Osteoblast (primary cell): ENCODE results near the gene TRABD2A. TPM values are rescaled to one million over a fixed set of nuclear protein-coding genes. Genes with fewer than 3 reads are reported as not detected.
"Not testable (repeated sequence)": the region's sequence is repeated elsewhere in the genome, so short reads cannot be mapped to it uniquely, and the experiment has no call there.

Source experiments
- DNase-seq: peaks from one replicate; pipeline ENCODE4 v3.0.0; 2011; ENCODE audit warnings: low spot score, mixed read lengths; ENCODE audit not compliant: insufficient read length; ENCODE audit errors: missing footprints
- H2AFZ ChIP-seq: 2 replicates; pipeline ENCODE4 v1.6.0; 2011; ENCODE audit warnings: mild to moderate bottlenecking, low read length
- H3K27ac ChIP-seq: 2 replicates; pipeline ENCODE4 v1.5.1; 2011; ENCODE audit warnings: mild to moderate bottlenecking, low read depth, low read length, moderate library complexity
- H3K27me3 ChIP-seq: 2 replicates; pipeline ENCODE4 v1.6.0; 2012; ENCODE audit warnings: mild to moderate bottlenecking, control low read depth, inconsistent platforms, low read length, moderate library complexity; ENCODE audit not compliant: insufficient read depth
- H3K36me3 ChIP-seq: 2 replicates; pipeline ENCODE4 v1.5.1; 2011; ENCODE audit warnings: mild to moderate bottlenecking, low read length, control low read depth, moderate library complexity; ENCODE audit not compliant: insufficient read depth
- H3K4me1 ChIP-seq: 2 replicates; pipeline ENCODE4 v1.5.1; 2011; ENCODE audit warnings: mild to moderate bottlenecking, low read length, control low read depth, moderate library complexity; ENCODE audit not compliant: insufficient read depth
- H3K4me2 ChIP-seq: 2 replicates; pipeline ENCODE4 v1.6.0; 2011; ENCODE audit warnings: mild to moderate bottlenecking, low read length; ENCODE audit not compliant: insufficient read depth
- H3K4me3 ChIP-seq: fragments of 200-600 bp; sonication (generic); 3 replicates; pipeline ENCODE4 v1.5.1; 2012; ENCODE audit warnings: mild to moderate bottlenecking, low read length, inconsistent platforms; ENCODE audit not compliant: insufficient read depth
- H3K79me2 ChIP-seq: 2 replicates; pipeline ENCODE4 v1.6.0; 2012; ENCODE audit warnings: mild to moderate bottlenecking, low read length, control low read depth, inconsistent platforms; ENCODE audit not compliant: insufficient read depth
- H3K9me3 ChIP-seq: 2 replicates; pipeline ENCODE4 v1.5.1; 2011; ENCODE audit warnings: low read depth, low read length, control low read depth
- H4K20me1 ChIP-seq: 2 replicates; pipeline ENCODE4 v1.6.0; 2012; ENCODE audit warnings: mild to moderate bottlenecking, low read length, control low read depth; ENCODE audit not compliant: insufficient read depth
- total RNA-seq: library from RNA; depleted of rRNA; stranded (reverse); fragments of >200 nt; gene quantifications from 2 replicates; pipeline ENCODE4 v1.2.3, GENCODE V29; 2012
- TF ChIP-seq, protein P1 (sequence below): IDR thresholded peaks from 2 replicates; pipeline ENCODE4 v1.5.1; 2011; ENCODE audit warnings: mild to moderate bottlenecking, low read depth, low read length, moderate library complexity; ENCODE audit errors: extremely low read depth

Gene TRABD2A
- total RNA-seq, 1 donor, result 2.9 TPM

GRCh38 chr2:84918430-84918829, 37.5 kb upstream of the TRABD2A start:
- peak overlapping the region; percentile 36 for H2AFZ ChIP-seq
- TF ChIP-seq, protein P1, sequence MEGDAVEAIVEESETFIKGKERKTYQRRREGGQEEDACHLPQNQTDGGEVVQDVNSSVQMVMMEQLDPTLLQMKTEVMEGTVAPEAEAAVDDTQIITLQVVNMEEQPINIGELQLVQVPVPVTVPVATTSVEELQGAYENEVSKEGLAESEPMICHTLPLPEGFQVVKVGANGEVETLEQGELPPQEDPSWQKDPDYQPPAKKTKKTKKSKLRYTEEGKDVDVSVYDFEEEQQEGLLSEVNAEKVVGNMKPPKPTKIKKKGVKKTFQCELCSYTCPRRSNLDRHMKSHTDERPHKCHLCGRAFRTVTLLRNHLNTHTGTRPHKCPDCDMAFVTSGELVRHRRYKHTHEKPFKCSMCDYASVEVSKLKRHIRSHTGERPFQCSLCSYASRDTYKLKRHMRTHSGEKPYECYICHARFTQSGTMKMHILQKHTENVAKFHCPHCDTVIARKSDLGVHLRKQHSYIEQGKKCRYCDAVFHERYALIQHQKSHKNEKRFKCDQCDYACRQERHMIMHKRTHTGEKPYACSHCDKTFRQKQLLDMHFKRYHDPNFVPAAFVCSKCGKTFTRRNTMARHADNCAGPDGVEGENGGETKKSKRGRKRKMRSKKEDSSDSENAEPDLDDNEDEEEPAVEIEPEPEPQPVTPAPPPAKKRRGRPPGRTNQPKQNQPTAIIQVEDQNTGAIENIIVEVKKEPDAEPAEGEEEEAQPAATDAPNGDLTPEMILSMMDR, result no peak
- no peaks in the 10 kb centered on the region for H4K20me1 ChIP-seq
- no peaks in the 10 kb centered on the region for H3K9me3 ChIP-seq
- peak overlapping the region; percentile 99 for H3K27ac ChIP-seq
- H3K36me3 ChIP-seq, result no peaks in the 10 kb centered on the region
- H3K4me3 ChIP-seq, result no peak overlapping the region
- DNase-seq, result peak; percentile 78
- no peaks in the 10 kb centered on the region for H3K79me2 ChIP-seq
- no peaks in the 10 kb centered on the region for H3K27me3 ChIP-seq
- H3K4me2 ChIP-seq, result no peak overlapping the region
- H3K4me1 ChIP-seq, result peaks cover 14% of the 10 kb centered on the region

DNA sequence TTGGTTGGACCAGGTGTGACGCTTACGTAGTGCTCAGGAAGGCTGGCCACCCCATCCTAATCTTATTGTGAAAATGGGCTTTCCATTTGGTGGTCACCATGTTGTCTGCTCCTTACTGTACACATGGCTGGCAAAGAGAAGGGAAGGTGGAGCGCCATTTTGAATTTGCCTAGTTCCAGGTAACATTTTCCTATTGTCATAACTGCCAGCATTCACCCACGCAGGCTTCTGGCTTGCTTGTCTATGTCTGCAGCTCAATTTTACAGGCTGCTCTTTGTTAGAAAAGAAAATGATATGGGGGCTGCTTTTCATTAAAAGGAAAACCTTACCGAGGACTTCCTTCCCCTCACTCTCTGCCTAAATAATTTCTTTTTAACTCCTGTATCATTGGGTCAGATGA, 36.9 kb upstream of the TRABD2A start:
- not testable (repeated sequence) for H3K79me2 ChIP-seq, DNase-seq, H3K9me3 ChIP-seq, H4K20me1 ChIP-seq, H3K4me2 ChIP-seq, H3K27me3 ChIP-seq, H3K4me3 ChIP-seq, H3K36me3 ChIP-seq, H3K27ac ChIP-seq, H2AFZ ChIP-seq
- peaks cover 14% of the 10 kb centered on the region for H3K4me1 ChIP-seq

DNA sequence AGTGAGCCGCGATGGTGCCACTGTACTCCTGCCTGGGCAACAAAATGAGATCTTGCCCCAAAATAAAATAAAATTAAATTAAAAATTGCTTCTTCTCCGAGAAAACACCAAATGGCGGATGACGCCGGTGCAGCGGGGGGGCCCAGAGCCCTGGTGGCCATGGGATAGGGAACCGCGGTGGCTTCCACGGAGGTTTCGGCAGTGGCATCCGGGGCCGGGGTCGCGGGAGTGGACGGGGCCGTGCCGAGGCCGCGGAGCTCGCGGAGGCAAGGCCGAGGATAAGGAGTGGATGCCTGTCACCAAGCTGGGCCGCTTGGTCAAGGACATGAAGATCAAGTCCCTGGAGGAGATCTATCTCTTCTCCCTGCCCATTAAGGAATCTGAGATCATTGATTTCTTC, 34.8 kb upstream of the TRABD2A start:
- H3K4me1 ChIP-seq, result peaks cover 14% of the 10 kb centered on the region
- not testable (repeated sequence) for H3K27ac ChIP-seq, H3K4me3 ChIP-seq, H3K9me3 ChIP-seq, H4K20me1 ChIP-seq, H3K36me3 ChIP-seq, H3K4me2 ChIP-seq, H3K27me3 ChIP-seq, DNase-seq, H3K79me2 ChIP-seq, H2AFZ ChIP-seq

- no peak overlapping the region for H3K27ac ChIP-seq
- no peak overlapping the region for H3K4me3 ChIP-seq
- no peaks in the 10 kb centered on the region for H3K27me3 ChIP-seq
- no peaks in the 10 kb centered on the region for H4K20me1 ChIP-seq
- TF ChIP-seq, protein P1, result no peak
- H3K4me2 ChIP-seq, result no peak overlapping the region
- no peaks in the 10 kb centered on the region for H3K79me2 ChIP-seq
- H3K9me3 ChIP-seq, result no peaks in the 10 kb centered on the region
- H2AFZ ChIP-seq, result no peak overlapping the region
- H3K36me3 ChIP-seq, result no peaks in the 10 kb centered on the region
- peaks cover 4% of the 10 kb centered on the region for H3K4me1 ChIP-seq
- no peak for DNase-seq
Measured at GRCh38 chr2:84914334-84914733, 33.5 kb upstream of the TRABD2A start.

DNA sequence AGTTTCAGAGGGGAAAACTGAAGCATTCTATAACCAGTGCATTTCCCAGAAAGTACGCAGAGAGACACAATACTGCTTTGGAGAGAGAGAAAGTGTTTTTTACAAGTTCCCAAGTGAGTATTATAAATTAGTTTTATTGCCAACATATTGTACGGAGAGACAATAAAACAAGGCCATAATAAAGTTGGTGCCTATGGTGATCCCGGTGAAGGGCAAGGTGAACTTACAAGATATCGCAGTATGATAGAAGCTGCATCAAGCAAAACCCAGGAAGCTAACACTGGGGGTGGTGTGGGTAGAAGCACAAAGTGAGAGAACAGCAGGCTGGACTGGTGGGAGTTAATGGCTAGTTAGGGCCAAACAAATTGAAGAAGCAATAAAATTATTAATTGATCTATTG, 32.1 kb upstream of the TRABD2A start:
- H3K27ac ChIP-seq, result no peak overlapping the region
- no peaks in the 10 kb centered on the region for H3K79me2 ChIP-seq
- no peak overlapping the region for H3K4me2 ChIP-seq
- no peak overlapping the region for H3K4me3 ChIP-seq
- H4K20me1 ChIP-seq, result no peaks in the 10 kb centered on the region
- H3K9me3 ChIP-seq, result no peaks in the 10 kb centered on the region
- H3K36me3 ChIP-seq, result no peaks in the 10 kb centered on the region
- H3K27me3 ChIP-seq, result no peaks in the 10 kb centered on the region
- H2AFZ ChIP-seq, result no peak overlapping the region
- DNase-seq, result no peak
- no peaks in the 10 kb centered on the region for H3K4me1 ChIP-seq
- TF ChIP-seq, protein P1, result no peak
